Measurements from ENCODE around the gene ATP13A2. TPM values are rescaled to one million over a fixed set of nuclear protein-coding genes. Genes with fewer than 3 reads are reported as not detected.

ATP13A2 gene
- total RNA-seq, 1 experiment from 2014 or later, result 61.3 TPM

DNA sequence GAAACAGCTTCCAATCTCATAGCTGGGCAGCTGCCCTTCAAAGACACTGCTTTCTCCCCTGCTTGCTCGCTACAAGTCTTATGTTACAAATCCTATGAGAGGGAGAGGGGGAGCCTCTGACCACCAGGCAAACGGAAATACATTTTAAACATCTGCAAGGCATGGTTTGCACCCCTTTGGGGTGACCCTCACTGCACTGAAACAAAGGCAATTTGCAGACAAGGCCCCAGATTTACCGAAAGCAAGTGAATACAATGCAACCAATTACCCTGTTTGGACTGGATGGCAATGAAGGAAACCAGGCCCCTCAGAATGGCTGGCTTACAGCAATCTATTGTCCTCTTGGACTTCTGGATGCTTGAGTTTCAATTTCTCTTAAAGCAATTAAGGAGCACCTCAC lies 11.8 kb upstream of the ATP13A2 start:
- Mint-ChIP-seq H3K27ac (ENCODE audit: low read depth, unreplicated experiment) (no peak overlapping the region), H3K36me3 (ENCODE audit: insufficient read depth, unreplicated experiment) (peaks cover 88% of the 10 kb centered on the region), H3K9me3 (ENCODE audit: unreplicated experiment) (no peaks in the 10 kb centered on the region), H3K4me1 (ENCODE audit: insufficient read depth, unreplicated experiment) (peaks cover 13% of the 10 kb centered on the region), H3K4me3 (ENCODE audit: unreplicated experiment) (no peak overlapping the region), H3K27me3 (ENCODE audit: insufficient read depth, unreplicated experiment) (no peaks in the 10 kb centered on the region)
- BruUV-seq (replicated peaks), result no TSS peak
- ChIA-PET CTCF (interaction anchor here (0.9 to 1.2 kb wide), 3 partner anchors 13 to 72 kb away, joined by 3 to 6 read pairs (median 3); no protein-coding TSS in a partner anchor), POLR2A (interaction anchor here (2.7 kb wide), 1 partner anchor 11 kb away, joined by 13 read pairs; no protein-coding TSS in a partner anchor)
- DNase-seq (ENCODE audit: unreplicated experiment), result no peak
- intact Hi-C loops (cut with micrococcal nuclease), result no loop called here
- TF ChIP-seq, protein P1, sequence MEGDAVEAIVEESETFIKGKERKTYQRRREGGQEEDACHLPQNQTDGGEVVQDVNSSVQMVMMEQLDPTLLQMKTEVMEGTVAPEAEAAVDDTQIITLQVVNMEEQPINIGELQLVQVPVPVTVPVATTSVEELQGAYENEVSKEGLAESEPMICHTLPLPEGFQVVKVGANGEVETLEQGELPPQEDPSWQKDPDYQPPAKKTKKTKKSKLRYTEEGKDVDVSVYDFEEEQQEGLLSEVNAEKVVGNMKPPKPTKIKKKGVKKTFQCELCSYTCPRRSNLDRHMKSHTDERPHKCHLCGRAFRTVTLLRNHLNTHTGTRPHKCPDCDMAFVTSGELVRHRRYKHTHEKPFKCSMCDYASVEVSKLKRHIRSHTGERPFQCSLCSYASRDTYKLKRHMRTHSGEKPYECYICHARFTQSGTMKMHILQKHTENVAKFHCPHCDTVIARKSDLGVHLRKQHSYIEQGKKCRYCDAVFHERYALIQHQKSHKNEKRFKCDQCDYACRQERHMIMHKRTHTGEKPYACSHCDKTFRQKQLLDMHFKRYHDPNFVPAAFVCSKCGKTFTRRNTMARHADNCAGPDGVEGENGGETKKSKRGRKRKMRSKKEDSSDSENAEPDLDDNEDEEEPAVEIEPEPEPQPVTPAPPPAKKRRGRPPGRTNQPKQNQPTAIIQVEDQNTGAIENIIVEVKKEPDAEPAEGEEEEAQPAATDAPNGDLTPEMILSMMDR (IDR thresholded peaks at IDR 0.05; ENCODE audit: unreplicated experiment), result no peak

DNA sequence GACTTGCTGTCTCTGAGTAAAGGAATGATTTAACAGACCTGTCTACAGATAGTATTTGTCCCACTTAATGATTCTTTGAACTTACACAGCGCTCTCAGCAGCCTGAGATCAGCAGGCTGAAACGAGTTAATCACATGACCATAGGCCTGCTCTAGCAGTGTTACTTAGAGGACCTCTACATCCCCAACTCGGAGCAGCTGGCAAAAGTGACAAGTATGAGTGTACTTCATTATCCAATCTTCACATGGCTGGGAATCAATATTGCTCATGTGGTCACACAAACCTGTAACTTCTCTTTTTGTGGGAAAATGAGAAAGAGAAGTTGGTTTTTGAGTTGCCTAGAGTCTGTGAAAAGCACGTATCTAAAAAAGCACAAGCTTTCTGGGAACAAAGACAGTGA lies 11.4 kb upstream of the ATP13A2 start:
- Mint-ChIP-seq H3K36me3 (ENCODE audit: insufficient read depth, unreplicated experiment) (peaks cover 87% of the 10 kb centered on the region), H3K9me3 (ENCODE audit: unreplicated experiment) (no peaks in the 10 kb centered on the region), H3K27me3 (ENCODE audit: insufficient read depth, unreplicated experiment) (no peaks in the 10 kb centered on the region), H3K27ac (ENCODE audit: low read depth, unreplicated experiment) (no peak overlapping the region), H3K4me3 (ENCODE audit: unreplicated experiment) (no peak overlapping the region), H3K4me1 (ENCODE audit: insufficient read depth, unreplicated experiment) (peaks cover 8% of the 10 kb centered on the region)
- no peak for DNase-seq (ENCODE audit: unreplicated experiment)
- TF ChIP-seq, protein P1 (IDR thresholded peaks at IDR 0.05; ENCODE audit: unreplicated experiment), result no peak
- CTCF ChIA-PET, result interaction anchor here (0.6 to 1.2 kb wide), 2 partner anchors 72 to 199 kb away, joined by 3 to 6 read pairs; no protein-coding TSS in a partner anchor
- intact Hi-C loops (cut with micrococcal nuclease), result no loop called here
- no TSS peak for BruUV-seq (replicated peaks)
- POLR2A ChIA-PET, result interaction anchor here (2.7 kb wide), 1 partner anchor 10 kb away, joined by 13 read pairs; no protein-coding TSS in a partner anchor

DNA sequence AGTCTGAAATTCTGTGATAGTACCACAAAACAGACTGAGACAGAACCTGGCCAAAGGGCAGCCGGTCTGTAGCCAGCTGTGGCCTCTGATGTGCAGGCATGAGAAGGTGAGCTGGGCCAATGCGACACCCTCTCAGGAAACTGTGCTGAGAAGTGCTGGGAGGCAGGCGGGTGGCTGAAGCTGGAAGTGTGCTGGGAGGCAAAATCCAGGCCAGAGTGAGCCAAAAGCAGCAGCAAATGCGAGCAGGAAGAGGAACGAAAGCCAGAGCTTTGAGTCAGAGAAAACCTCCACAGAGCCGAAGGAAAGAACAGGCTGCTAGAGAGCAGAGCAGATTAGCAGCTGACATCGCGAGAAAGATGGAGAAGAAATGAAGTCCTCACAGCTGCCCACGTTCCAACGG lies 10.2 kb upstream of the ATP13A2 start:
- no peak overlapping the region for H3K4me3 Mint-ChIP-seq (ENCODE audit: unreplicated experiment)
- peaks cover 88% of the 10 kb centered on the region for H3K36me3 Mint-ChIP-seq (ENCODE audit: insufficient read depth, unreplicated experiment)

DNA sequence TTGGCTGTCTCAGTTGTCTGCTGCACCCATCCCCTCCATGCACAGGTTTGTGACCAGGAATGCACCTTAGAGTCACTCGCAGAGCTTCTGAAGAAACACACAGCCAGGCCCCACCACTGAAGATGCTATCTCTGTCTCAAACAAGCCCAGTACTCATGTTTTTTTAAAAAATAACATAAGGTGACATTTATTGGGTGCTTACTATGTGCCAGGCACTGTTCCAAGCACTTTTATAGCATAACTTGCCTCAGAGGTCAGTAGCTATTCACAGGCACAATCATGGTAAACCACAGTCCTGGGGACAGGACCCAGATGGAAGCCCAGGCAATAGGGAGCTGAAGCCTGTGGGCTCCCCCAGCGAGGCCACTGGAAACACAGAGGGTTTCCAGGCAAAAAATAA lies 8.8 kb upstream of the ATP13A2 start:
- TF ChIP-seq, protein P1 (IDR thresholded peaks at IDR 0.05; ENCODE audit: unreplicated experiment), result no peak
- Mint-ChIP-seq H3K36me3 (ENCODE audit: insufficient read depth, unreplicated experiment) (peaks cover 76% of the 10 kb centered on the region), H3K4me1 (ENCODE audit: insufficient read depth, unreplicated experiment) (peaks cover 4% of the 10 kb centered on the region), H3K4me3 (ENCODE audit: unreplicated experiment) (no peak overlapping the region), H3K27me3 (ENCODE audit: insufficient read depth, unreplicated experiment) (no peaks in the 10 kb centered on the region), H3K9me3 (ENCODE audit: unreplicated experiment) (no peaks in the 10 kb centered on the region), H3K27ac (ENCODE audit: low read depth, unreplicated experiment) (no peak overlapping the region)
- no TSS peak for BruUV-seq (replicated peaks)
- no peak for DNase-seq (ENCODE audit: unreplicated experiment)
- intact Hi-C loops (cut with micrococcal nuclease), result no loop called here
- POLR2A ChIA-PET, result no interaction called here
- CTCF ChIA-PET, result interaction anchor here (0.8 kb wide), 3 partner anchors 12 to 34 kb away, joined by 3 to 5 read pairs (median 4); no protein-coding TSS in a partner anchor

More for the DNA sequence above, 10.2 kb upstream of the ATP13A2 start:
- no TSS peak for BruUV-seq (replicated peaks)
- Mint-ChIP-seq H3K27ac (ENCODE audit: low read depth, unreplicated experiment) (no peak overlapping the region), H3K4me1 (ENCODE audit: insufficient read depth, unreplicated experiment) (no peaks in the 10 kb centered on the region), H3K27me3 (ENCODE audit: insufficient read depth, unreplicated experiment) (no peaks in the 10 kb centered on the region), H3K9me3 (ENCODE audit: unreplicated experiment) (no peaks in the 10 kb centered on the region)
- TF ChIP-seq, protein P1 (IDR thresholded peaks at IDR 0.05; ENCODE audit: unreplicated experiment), result no peak
- CTCF ChIA-PET, result no interaction called here
- POLR2A ChIA-PET, result interaction anchor here (2.7 kb wide), 1 partner anchor 9 kb away, joined by 13 read pairs; no protein-coding TSS in a partner anchor
- DNase-seq (ENCODE audit: unreplicated experiment), result no peak
- intact Hi-C loops (cut with micrococcal nuclease), result no loop called here

Data from MCF 10A (cell line).